ENCODE data around the gene ZNF438. TPM values are rescaled to one million over a fixed set of nuclear protein-coding genes. Genes with fewer than 3 reads are reported as not detected.

Gene ZNF438
- total RNA-seq, 6 experiments from 2014 or later: 3.0 to 4.6 (median 3.9) TPM

- H3K4me1 Mint-ChIP-seq (ENCODE audit: low read depth): peaks cover 62% of the 10 kb centered on the region
- no peak overlapping the region; the same call in 1 of the 2 replicates for H3K4me3 Mint-ChIP-seq
- no peak for TF ChIP-seq CTCF (IDR thresholded peaks at IDR 0.05)
- no peak for DNase-seq
- no peaks in the 10 kb centered on the region for H3K27me3 Mint-ChIP-seq (ENCODE audit: insufficient read depth)
- no peaks in the 10 kb centered on the region for H3K9me3 Mint-ChIP-seq
- 0 out of 2 replicates have a peak, but pooled peaks cover 11% of the 10 kb centered on the region for H3K36me3 Mint-ChIP-seq (ENCODE audit: low read depth)
- H3K27ac Mint-ChIP-seq: peak overlapping the region; percentile 84
These were observed 42.5 kb upstream of the ZNF438 start for GRCh38 chr10:31073996-31074721.

GRCh38 chr10:31073211-31073610 is 41.5 kb upstream of the ZNF438 start:
- peaks cover 62% of the 10 kb centered on the region for H3K4me1 Mint-ChIP-seq (ENCODE audit: low read depth)
- no peaks in the 10 kb centered on the region for H3K9me3 Mint-ChIP-seq
- DNase-seq: no peak
- 0 out of 2 replicates have a peak, but pooled peaks cover 9% of the 10 kb centered on the region for H3K36me3 Mint-ChIP-seq (ENCODE audit: low read depth)
- no peak overlapping the region for H3K4me3 Mint-ChIP-seq
- H3K27me3 Mint-ChIP-seq (ENCODE audit: insufficient read depth): no peaks in the 10 kb centered on the region
- no peak overlapping the region for H3K27ac Mint-ChIP-seq
- no peak for TF ChIP-seq CTCF (IDR thresholded peaks at IDR 0.05)

GRCh38 chr10:31072451-31072850 is 40.8 kb upstream of the ZNF438 start:
- Mint-ChIP-seq H3K4me1 (ENCODE audit: low read depth) (peaks cover 62% of the 10 kb centered on the region), H3K27me3 (ENCODE audit: insufficient read depth) (no peaks in the 10 kb centered on the region), H3K27ac (no peak overlapping the region), H3K36me3 (ENCODE audit: low read depth) (0 out of 2 replicates have a peak, but pooled peaks cover 8% of the 10 kb centered on the region), H3K4me3 (no peak overlapping the region), H3K9me3 (no peaks in the 10 kb centered on the region)
- no peak for DNase-seq
- TF ChIP-seq CTCF (IDR thresholded peaks at IDR 0.05): no peak

- peak overlapping the region; percentile 47 for H3K27ac Mint-ChIP-seq
- DNase-seq: peak; percentile 52
- TF ChIP-seq CTCF (IDR thresholded peaks at IDR 0.05): no peak
- H3K9me3 Mint-ChIP-seq: no peaks in the 10 kb centered on the region
- no peaks in the 10 kb centered on the region for H3K27me3 Mint-ChIP-seq (ENCODE audit: insufficient read depth)
- H3K4me1 Mint-ChIP-seq (ENCODE audit: low read depth): peaks cover 57% of the 10 kb centered on the region
- no peak overlapping the region for H3K4me3 Mint-ChIP-seq
- H3K36me3 Mint-ChIP-seq (ENCODE audit: low read depth): 0 out of 2 replicates have a peak, but pooled peaks cover 4% of the 10 kb centered on the region
These were observed 39.8 kb upstream of the ZNF438 start for GRCh38 chr10:31071232-31072005.

- TF ChIP-seq CTCF (IDR thresholded peaks at IDR 0.05): no peak
- H3K4me1 Mint-ChIP-seq (ENCODE audit: low read depth): peaks cover 50% of the 10 kb centered on the region
- H3K36me3 Mint-ChIP-seq (ENCODE audit: low read depth): no peaks in the 10 kb centered on the region
- H3K4me3 Mint-ChIP-seq: no peak overlapping the region
- no peak for DNase-seq
- no peak overlapping the region for H3K27ac Mint-ChIP-seq
- H3K9me3 Mint-ChIP-seq: no peaks in the 10 kb centered on the region
- no peaks in the 10 kb centered on the region for H3K27me3 Mint-ChIP-seq (ENCODE audit: insufficient read depth)
These were observed 39.0 kb upstream of the ZNF438 start for GRCh38 chr10:31070691-31071090.

Data from HFFc6 (cell line).